GM18520 (cell line): ENCODE measurements around the gene IGF2BP1.
"Not testable (repeated sequence)": the region's sequence is repeated elsewhere in the genome, so short reads cannot be mapped to it uniquely, and the experiment has no call there.

ENCODE experiments used
- ATAC-seq: cut with Tn5 transposase; IDR thresholded peaks from one replicate; pipeline ENCODE4 v1.9.1; 2021; ENCODE audit not compliant: unreplicated experiment

Gene IGF2BP1

DNA sequence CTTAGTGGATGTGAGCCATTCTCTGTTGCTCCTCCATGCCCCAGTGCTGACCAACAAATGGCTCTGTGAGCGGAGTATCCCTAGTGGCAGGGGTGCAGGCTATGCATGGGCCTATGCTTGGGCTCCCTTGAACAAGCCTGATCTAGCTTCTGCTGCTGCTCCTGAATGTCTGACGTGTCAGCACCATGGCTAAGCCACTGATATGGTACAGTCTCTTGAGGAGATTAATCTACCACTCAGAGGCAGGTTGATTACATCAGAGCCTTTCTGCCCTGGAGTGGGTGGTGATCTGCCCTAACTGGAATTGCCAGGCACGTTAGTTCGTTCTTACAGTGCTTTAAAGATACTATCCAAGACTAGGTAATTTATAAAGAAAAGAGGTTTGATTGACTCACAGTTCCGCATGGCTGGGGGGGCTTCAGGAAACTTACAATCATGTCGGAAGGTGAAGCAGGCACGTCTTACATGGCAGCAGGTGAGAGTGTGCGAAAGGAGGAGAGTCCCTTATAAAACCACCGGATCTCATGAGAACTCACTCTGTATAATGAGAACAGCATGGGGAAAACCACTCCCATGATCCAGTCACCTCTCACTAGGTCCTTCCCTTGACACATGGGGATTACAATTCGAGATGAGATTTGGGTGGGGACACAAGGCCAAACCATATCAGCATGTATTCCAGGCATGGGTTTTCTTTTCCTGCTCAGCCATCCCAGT lies 93.9 kb downstream of the IGF2BP1 start:
- ATAC-seq = no peak

DNA sequence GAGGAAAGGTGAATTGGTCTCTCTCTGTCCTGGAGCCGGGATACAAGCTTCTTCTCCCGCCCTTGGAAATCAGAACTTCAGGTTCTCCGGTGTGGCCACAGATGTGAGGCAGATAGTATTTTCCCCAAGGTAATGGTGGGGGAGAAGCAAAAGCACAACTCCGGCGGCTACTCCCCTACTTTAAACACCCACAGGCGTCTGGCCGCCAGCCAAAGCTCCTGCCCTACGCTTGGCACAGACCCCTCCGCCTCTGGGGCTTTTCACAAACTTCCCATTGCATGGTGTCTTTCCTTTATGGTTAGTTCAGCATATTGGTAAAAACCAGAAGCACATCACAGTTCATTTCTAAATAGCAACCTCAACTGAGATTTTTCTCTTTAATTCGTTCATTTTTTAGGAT lies 95.9 kb downstream of the IGF2BP1 start:
- ATAC-seq = no peak

DNA sequence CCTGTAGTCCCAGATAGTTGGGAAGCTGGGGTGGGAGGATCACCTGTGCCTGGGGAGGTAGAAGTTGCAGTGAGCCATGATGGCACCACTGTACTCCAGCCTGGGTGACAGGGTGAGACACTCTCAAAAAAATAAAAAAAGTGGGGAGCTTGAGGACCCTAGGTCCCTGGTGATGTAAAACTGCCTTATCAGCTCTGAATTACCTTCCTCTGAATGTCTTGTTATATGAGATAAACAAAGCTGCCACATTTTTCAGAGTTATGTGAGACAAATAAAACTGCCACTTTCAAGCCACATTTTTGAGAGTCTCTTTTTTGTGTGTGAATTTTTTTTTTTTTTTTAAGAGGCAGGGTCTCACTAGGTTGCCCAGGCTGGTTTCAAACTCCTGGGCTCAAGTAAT lies 103.4 kb downstream of the IGF2BP1 start:
- no peak for ATAC-seq

DNA sequence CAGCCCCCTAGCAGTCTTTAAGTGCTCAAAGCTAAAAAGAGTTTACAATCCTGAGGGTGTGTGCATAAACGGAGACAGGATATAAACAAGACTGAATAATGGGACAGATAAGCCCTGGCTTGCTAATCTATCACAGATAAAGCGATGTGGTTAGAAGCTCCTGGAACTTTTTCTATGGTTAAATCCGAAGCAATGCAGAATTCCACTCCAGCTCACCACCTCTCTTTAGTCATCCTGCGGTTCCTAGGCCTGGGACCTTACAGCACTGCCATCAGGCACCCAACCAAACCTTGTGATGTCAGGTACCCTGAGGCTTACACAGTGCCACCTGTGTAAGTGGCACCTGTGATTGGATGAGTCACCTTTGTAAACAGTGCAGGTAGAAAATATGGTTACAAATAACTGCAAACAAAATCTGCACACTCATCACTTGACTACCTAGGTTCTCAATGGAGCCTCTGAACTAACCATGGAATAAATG lies 103.9 kb downstream of the IGF2BP1 start:
- no peak for ATAC-seq

DNA sequence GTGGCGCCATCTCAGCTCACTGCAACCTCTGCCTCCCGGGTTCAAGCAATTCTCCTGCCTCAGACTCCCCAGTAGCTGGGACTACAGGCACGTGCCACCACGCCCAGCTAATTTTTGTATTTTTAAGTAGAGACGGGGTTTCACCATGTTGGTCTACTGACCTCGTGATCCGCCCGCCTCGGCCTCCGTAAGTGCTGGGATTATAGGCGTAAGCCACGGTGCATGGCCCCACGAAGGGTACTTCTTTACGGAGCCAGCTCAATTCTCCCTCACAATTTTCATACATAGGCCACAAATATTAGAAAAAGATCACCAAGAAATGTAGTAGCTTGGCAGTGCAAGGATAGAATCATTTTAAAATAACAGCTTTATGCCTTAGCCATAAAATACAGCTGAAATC lies 106.2 kb downstream of the IGF2BP1 start:
- ATAC-seq = not testable (repeated sequence)

DNA sequence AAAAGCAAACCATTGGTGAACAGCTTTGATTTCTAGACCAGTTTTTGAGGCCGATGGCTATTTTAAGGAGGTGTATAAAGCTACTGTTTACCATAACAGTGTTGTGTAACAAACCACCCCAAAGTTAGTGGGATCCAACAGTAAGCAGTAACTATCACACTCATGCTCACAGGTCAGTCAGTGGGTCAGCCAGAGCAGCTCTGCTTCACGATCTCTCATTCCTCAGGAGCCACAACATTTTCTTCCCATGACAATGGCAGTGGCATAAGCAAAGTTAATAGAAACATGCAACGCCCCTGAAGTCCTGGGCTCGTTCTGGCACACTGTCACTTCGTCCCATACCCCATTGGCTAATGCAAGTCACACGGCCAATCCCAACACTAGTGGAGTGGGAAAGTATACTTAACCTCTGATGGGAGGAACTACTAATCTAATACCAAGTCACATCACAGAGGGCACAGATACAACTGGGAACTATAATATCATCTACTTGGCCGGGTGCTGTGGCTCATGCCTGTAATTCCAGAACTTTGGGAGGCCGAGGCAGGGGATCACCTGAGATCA lies 107.4 kb downstream of the IGF2BP1 start:
- no peak for ATAC-seq
